CD4-positive, alpha-beta T cell treated with Interleukin-12 subunit alpha and Interleukin-12 subunit beta, for 1 hour (primary cell): ENCODE data around the gene TECR.
A peak's percentile ranks its signal among the peaks of the same experiment; 100 is the strongest.

Source experiments
- DNase-seq: peaks from one replicate; pipeline ENCODE4 v3.0.0-alpha.2; 2020

The TECR gene

DNA sequence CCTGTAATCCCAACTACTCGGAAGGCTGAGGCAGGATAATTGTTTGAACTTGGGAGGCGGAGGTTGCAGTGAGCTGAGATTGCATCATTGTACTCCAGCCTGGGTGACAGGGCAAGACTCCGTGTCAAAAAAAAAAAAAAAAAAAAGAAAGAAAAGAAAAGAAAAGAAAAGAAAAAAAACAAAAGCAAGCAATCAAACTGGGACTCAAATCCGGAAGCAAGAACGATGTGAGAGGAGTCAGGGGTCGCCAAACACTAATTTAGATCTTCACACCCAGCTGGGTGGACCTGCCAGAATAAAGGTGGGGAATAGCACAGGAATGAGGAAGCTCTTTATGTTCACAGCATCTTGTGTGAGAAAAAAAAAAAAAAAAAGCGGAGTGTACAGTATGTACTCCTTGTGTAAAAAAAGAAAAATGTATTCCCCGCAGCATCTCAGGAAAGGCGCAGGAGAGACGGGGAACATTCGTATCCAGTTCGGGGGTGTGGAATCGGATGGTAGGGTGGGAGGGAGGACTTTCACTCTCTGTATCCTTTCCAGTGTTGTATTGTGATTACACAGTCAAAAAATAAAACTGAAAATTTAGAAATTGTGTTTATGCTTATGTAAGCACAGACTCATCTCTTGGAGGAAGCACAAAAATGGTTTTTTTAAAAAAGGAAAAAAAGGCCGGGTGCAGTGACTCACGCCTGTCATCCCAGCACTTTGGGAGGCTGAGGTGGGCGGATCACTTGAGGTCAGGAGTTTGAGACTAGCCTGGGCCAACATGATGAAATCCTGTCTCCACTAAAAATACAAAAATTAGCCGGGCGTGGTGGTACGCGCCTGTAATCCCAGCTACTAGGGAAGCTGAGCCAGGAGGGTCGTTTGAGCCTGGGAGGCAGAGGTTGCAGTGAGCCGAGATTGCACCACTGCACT lies 18.8 kb upstream of the TECR start:
- DNase-seq, result peak; percentile 36

- no peak for DNase-seq
These were observed 18.2 kb upstream of the TECR start for GRCh38 chr19:14511229-14511593.

DNA sequence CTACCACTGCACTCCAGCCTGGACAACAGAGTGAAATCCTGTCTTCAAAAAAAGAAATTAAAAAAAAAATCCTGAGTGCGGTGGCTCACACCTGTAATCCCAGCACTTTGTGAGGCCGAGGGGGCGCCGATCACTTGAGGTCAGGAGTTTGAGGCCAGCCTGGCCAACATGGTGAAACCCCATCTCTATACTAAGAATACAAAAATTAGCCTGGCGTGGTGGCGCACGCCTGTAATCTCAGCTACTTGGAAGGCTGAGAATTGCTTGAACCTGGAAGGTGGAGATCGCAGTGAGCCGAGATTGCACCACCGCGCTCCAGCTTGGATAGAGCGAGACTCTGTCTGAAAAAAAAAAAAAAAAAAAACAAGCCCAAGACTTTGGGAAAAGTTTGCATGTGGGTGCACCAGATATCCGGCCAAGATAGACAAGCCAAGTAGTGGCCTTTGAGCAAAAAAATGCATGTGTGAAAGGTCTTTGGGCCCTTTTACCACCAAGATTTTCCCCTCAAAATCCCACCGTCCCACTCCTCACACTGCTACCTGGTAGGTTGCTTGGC lies 16.9 kb upstream of the TECR start:
- DNase-seq, result peak; percentile 45

GRCh38 chr19:14514215-14514863 lies 15.1 kb upstream of the TECR start:
- DNase-seq, result peak; percentile 36

GRCh38 chr19:14515501-14516047 lies 13.8 kb upstream of the TECR start:
- DNase-seq, result peak; percentile 21

GRCh38 chr19:14516048-14516534 lies 13.3 kb upstream of the TECR start:
- DNase-seq, result peak; percentile 26

DNA sequence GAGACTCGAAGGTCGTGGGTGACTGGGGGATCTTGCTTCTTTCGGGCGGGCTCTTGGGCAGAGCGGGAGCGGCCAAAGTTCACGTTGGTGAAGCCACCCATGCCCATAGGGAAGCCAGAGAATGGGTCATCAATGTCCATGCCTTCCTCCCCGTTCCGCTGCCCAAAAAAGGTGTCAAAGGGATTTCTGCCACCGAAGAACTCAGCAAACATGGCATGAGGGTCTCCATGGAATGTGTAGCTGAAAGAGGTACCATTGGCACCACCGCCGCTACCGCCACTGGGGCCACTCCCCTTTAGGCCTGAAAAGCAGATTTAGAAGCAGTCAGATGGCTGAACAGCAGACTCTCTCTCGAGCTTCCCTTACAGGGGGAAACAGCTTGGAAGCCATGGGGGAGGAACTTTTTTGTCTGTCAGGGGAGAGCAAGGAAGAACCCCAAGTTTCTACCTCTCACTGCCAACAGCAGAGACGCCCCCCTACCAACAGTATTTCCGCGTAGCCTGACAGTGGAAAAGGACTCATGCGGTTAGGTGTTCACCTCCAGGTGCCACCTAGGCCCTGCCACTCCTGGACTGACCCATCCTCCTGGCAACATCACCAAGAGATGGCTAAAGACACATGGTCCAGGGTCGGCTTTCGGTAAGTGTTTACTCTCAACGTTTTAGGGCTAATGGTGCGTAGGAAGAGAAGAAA lies 12.5 kb upstream of the TECR start:
- peak; percentile 45 for DNase-seq

DNA sequence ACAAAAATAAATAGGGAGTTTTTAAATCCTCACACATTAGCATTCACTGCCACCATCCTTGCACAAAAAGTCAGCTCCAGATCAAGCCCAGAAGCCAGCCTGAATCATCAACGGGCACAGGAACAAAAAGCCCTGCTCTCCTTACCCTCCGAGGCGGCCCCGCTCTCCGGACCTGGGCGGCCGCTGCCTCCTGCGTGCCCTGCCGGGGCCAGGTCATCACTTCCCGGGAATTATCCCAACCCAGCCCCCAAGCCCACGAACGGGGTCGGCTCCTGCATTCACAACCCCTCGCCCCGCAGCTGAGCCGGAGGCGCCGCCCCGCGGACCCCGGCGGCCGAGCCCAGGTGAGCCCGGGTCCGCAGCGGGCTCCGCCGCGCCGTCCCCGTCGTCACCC lies 12.0 kb upstream of the TECR start:
- DNase-seq, result no peak

DNA sequence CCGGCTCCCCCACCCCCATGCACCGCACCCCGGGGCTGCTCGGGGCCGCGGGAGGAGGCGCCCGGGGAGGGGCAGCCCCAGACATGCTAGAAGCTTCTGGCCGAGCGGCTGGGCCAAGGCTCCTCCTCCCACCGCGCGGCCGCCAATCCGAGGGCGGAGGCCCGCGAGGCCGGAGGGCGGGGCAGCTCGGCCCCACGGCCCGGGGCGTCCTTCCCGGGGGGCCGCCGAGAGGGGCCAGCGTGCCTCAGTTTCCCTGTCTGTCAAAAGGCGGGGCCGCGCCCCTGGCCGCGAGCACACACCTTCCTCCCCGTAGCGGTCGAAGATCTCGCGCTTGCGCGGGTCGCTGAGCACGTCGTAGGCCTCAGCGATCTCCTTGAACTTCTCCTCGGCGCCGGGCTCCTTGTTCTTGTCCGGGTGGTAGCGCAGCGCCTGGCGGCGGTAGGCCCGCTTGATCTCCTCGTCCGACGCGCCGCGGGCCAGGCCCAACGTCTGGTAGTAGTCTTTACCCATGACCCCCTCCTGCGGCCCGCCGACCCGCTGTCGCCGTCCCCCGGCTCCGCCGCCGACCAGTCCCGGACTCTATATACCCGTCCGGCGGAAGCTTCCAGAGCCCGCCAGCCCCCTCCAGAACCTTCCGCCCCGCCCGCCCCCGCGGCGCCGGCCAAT lies 11.4 kb upstream of the TECR start, which contains the start of gene DNAJB1:
TSS of gene DNAJB1 (minus strand) at position 558 of the 666 bp plus-strand sequence. CDS start at position 510, 48 bp downstream.
- DNase-seq, result peak; percentile 80

GRCh38 chr19:14519245-14519859 lies 10.0 kb upstream of the TECR start:
- DNase-seq, result no peak

DNA sequence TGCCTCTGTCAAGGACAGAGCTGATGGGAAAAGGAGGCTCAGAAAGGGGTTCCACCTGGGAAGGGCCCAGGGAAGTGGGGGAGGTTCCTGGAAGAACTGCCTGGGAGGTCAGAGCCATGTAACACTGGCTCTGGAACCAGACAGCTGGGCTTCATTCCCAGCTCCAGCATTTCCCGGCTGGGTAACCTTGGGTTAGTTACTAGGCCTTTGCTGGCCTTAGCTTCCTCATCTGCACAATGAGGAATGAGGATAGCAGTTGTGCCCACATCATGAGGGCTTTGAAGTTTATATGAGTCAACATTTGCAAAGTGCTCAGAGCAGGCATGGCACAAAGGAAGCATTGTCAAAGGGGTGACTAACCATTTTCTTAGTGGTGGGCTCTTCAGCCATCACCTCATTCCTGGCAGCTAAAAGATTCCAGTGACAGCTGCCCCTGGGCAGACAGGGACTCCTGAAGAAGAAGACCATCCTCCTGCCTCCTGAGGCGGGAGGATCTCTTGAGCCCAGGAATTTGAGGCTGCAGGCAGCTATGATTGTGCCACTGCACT lies 9.5 kb upstream of the TECR start:
- DNase-seq, result peak; percentile 31

DNA sequence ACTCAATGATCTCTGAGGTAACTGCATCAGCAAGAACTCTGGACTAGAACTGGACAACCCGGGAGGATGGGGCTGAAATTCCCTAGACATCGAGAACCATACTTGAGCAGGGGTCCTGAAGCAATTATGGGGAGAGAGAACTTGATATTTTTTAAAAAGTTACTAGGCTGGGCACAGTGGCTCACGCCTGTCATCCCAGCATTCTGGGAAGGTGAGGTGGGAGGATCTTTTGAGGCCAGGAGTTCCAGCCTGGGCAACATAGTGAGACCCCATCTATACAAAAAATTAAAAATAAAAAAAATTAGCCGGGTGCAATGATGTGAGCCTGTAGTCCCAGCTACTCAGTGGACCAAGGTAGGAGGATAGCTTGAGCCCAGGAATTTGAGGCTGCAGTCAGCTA lies 8.9 kb upstream of the TECR start:
- no peak for DNase-seq

DNA sequence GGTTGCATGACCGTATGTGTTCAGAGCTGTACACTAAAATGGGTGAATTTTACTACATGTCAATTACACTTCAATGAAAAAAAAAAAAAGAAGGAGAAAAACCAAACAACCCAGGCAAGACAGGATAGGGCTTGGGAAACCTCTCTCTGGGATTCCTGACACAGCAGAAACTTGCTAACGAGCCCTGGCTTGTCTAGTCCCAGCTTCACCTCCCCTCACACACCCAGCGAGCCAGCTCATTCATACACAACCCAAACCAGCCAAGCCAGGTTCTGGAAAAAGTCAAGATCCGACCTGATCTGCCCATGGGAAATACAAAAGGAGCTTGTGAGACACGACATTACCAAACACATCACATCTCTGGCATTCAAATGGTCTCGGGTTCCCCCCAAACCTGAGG lies 3.7 kb upstream of the TECR start:
- no peak for DNase-seq

- DNase-seq, result no peak
These were observed 3.0 kb upstream of the TECR start for GRCh38 chr19:14526423-14526822.

DNA sequence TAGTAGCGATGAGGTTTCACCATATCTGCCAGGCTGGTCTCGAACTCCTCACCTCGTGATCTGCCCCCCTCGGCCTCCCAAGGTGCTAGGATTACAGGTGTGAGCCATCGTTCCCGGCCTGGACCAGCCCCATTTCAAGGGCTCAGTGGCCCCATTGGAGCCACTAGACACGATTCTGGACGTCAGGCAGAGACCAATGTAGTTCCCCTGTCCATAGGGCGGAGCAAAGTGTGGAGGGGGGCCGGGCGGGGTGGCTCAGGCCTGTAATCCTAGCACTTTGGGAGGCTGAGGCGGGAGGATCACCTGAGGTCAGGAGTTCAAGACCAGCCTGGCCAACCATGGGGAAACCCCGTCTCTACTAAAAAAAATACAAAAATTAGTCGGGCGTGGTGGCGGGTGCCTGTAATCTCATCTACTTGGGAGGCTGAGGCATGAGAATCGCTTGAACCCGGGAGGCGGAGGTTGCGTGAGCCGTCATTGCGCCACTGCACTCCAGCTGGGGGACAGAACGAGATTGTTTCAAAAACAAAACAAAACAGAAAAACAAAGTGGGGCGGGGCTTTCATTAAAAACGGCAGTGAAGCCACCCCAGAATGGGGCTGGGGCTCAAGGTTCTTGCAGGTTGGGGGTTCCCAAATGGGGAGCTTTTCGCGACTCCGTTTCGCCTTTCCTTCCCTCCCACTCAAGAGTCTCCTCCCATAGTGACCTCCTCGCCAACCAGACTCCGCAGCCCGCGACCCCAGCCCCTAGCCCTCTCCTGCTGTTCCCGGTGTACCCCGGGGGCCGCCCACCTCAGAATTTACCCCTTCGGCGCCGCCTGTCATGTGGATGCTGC lies 758 bp upstream of the TECR start:
- DNase-seq, result no peak

DNA sequence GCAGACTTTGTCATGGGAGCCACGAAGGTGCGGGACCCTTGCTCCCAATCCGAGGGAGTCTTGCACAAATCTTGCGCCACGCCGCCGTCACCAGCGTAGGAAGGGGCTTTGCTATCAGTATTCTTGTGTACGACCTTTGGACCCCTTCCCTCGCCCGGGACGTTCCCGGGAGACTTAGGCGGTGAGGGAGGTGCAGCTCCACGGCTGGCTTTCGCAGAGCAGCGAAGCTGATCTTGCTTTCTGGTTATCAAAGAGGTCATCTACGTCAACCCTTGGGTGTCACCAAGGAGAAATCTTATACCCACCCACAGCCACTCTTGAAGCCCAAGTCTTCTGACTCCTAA lies 583 bp downstream of the TECR start:
- peak; percentile 49 for DNase-seq

DNA sequence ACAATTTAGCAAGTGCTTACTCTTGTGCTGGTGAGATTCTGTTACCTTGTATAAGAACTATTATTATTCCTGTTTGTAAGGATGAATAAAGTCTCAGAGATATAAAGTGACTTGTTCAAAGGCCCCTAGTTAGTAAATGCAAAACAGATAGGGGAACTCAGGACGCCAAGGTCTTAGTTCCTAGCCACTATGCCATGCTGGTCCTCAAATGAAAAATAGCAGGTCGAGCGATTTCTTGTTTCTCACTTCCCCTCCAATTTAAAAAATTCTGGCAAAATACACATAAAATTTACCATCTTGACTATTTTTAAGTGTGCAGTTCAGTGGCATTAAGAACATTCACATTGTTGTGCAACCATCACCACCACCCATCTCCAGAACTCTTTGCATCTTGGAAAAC lies 1.1 kb downstream of the TECR start:
- no peak for DNase-seq

DNA sequence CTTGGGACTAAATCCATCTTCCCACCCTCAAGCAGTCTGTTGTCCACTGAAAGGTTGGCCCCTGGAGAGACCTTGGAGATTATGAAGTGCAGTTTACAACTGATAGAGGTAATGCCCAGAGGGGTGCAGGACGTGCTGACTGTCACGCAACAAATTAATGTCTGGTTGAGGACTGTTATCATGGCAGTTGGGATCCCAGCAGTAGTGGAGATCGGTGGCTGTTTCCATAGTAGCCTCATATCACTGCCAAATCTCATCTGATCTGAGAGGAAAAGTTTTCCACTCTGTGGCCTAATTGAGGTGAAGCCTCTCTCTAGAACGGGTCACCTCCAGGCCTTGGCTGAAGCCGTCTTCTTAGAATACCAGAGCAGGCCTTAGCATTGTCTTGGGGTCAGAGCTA lies 4.1 kb downstream of the TECR start:
- no peak for DNase-seq

DNA sequence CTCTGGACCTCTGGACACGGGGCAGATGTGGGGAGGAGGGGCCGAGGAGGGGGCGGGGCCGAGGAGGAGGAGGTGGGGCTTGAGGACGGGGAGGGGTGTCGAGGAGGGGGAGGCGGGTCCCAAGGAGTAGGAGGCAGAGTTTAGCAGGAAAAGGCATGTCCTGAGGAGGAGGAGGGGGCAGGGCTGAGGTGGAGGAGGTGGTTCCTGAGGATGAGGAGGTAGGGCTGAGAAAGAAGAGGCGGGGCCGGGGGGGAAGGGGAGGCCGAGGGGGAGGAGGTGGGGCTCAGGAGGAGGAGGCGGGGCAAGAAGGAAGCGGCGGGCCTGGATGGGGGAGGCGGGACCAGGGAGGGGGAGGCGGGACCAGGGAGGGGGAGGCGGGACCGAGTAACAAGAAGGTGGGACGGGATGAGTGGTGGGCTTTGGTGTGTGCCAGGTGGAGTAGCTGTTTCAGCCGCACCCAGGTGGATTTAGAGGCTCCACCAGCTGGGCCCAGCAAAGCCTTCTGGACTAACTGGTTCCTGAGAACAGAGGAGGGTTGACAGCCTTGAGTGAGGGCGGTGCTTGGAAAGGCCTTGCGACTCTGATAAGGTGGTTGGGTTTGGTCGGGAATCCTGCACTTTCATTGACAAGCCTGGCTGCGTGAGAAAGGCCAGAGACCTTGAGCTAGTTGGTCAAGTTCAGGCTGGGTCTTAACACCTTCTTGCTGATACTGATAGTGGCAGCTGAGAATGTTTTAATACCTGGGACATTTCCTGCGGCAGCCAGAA lies 7.7 kb downstream of the TECR start:
- peak; percentile 59 for DNase-seq
